ENCODE data around the gene CD244.

The CD244 gene

GRCh38 chr1:160844447-160845232 lies 18.0 kb downstream of the CD244 start:
- DNase-seq: no peak

- no peak for DNase-seq
Observed at GRCh38 chr1:160841079-160841478, 21.6 kb downstream of the CD244 start.

- DNase-seq: no peak
Observed at GRCh38 chr1:160839746-160840145, 22.9 kb downstream of the CD244 start.

GRCh38 chr1:160838888-160839287 lies 23.8 kb downstream of the CD244 start:
- no peak for DNase-seq

- no peak for DNase-seq
Observed at GRCh38 chr1:160837558-160838205, 25.0 kb downstream of the CD244 start.

- DNase-seq: no peak
Observed at GRCh38 chr1:160836981-160837557, 25.6 kb downstream of the CD244 start.

- DNase-seq: no peak
Observed at GRCh38 chr1:160836561-160836960, 26.1 kb downstream of the CD244 start.

GRCh38 chr1:160835751-160836150 lies 26.9 kb downstream of the CD244 start:
- no peak for DNase-seq

GRCh38 chr1:160834945-160835565 lies 27.6 kb downstream of the CD244 start:
- DNase-seq: peak; percentile 35

GRCh38 chr1:160830321-160831153 lies 32.1 kb downstream of the CD244 start:
- peak; percentile 3 for DNase-seq

- DNase-seq: no peak
Observed at GRCh38 chr1:160829766-160830165, 32.9 kb downstream of the CD244 start.

GRCh38 chr1:160827418-160827817 lies 35.3 kb downstream of the CD244 start:
- DNase-seq: no peak

- DNase-seq: no peak
Observed at GRCh38 chr1:160826546-160826945, 36.1 kb downstream of the CD244 start.

- no peak for DNase-seq
Observed at GRCh38 chr1:160823296-160823695, 39.4 kb downstream of the CD244 start.

GRCh38 chr1:160821627-160822026 lies 41.1 kb downstream of the CD244 start:
- no peak for DNase-seq

- no peak for DNase-seq
Observed at GRCh38 chr1:160819186-160819585, 43.5 kb downstream of the CD244 start.

GRCh38 chr1:160818207-160818937 lies 44.3 kb downstream of the CD244 start:
- no peak for DNase-seq

- no peak for DNase-seq
Observed at GRCh38 chr1:160814856-160815255, 47.8 kb downstream of the CD244 start.

GRCh38 chr1:160814316-160814715 lies 48.4 kb downstream of the CD244 start:
- DNase-seq: no peak

GRCh38 chr1:160813215-160813614 lies 49.5 kb downstream of the CD244 start:
- DNase-seq: no peak

GRCh38 chr1:160811147-160811546 lies 51.5 kb downstream of the CD244 start:
- DNase-seq: no peak

GRCh38 chr1:160810486-160810885 lies 52.2 kb downstream of the CD244 start:
- DNase-seq: no peak
